CD8-positive, alpha-beta memory T cell (primary cell): Measurements from ENCODE around the gene SCO2. TPM values are rescaled to one million over a fixed set of nuclear protein-coding genes. Genes with fewer than 3 reads are reported as not detected.

ENCODE experiments used
- CTCF ChIA-PET: fragments of 350-600 bp; sonication (Branson Sonifier 250); formaldehyde crosslinking; loops from one replicate; lab custom pipeline; 2021; ENCODE audit warnings: antibody characterized with exemption; lab: Charles Lee
- POLR2A ChIA-PET: fragments of 350-600 bp; sonication (Branson Sonifier 250); formaldehyde crosslinking; loops from one replicate; lab custom pipeline; 2021; ENCODE audit warnings: antibody characterized with exemption; lab: Charles Lee
- DNase-seq, 5 donors: peaks; one replicate each; pipeline versions ENCODE4 v3.0.0 to v3.0.0-alpha.2; 2020 to 2022; ENCODE audit warnings: mixed read lengths in 1 of 5
- H3K27ac ChIP-seq: one replicate; pipeline ENCODE4 v1.7.0; 2013; ENCODE audit warnings: low read depth, mild to moderate bottlenecking, low read length, moderate library complexity
- H3K27me3 ChIP-seq: 2 replicates; pipeline ENCODE4 v1.7.0; 2013; ENCODE audit warnings: low read length, mild to moderate bottlenecking; ENCODE audit not compliant: insufficient read depth, poor library complexity, severe bottlenecking
- H3K36me3 ChIP-seq: 2 replicates; pipeline ENCODE4 v1.7.0; 2013; ENCODE audit warnings: mild to moderate bottlenecking, low read length, moderate library complexity; ENCODE audit not compliant: insufficient read depth
- H3K4me1 ChIP-seq: 2 replicates; pipeline ENCODE4 v1.7.0; 2013; ENCODE audit warnings: mild to moderate bottlenecking, low read length, moderate library complexity; ENCODE audit not compliant: insufficient read depth
- H3K4me3 ChIP-seq: 2 replicates; pipeline ENCODE4 v1.7.0; 2013; ENCODE audit warnings: mild to moderate bottlenecking, low read length
- H3K9me3 ChIP-seq: 2 replicates; pipeline ENCODE4 v1.7.0; 2013; ENCODE audit warnings: mild to moderate bottlenecking, low read length
- H3K27ac Mint-ChIP-seq, 8 donors: one replicate each; pipeline ENCODE4 v1.8.0; 2020 to 2021; ENCODE audit warnings: mixed read lengths in 8 of 8, mild to moderate bottlenecking in 6 of 8, inconsistent platforms in 3 of 8, moderate library complexity in 3 of 8
- H3K27me3 Mint-ChIP-seq, 2 donors: one replicate each; pipeline ENCODE4 v1.8.0; 2020 to 2021; ENCODE audit warnings: mixed read lengths in 2 of 2, mild to moderate bottlenecking in 1 of 2, moderate library complexity in 1 of 2
- H3K36me3 Mint-ChIP-seq, 3 donors: one replicate each; pipeline ENCODE4 v1.8.0; 2020 to 2021; ENCODE audit warnings: mixed read lengths in 3 of 3, inconsistent platforms in 1 of 3, mild to moderate bottlenecking in 1 of 3
- H3K4me1 Mint-ChIP-seq, 3 donors: one replicate each; pipeline ENCODE4 v1.8.0; 2020 to 2021; ENCODE audit warnings: mixed read lengths in 3 of 3, inconsistent platforms in 1 of 3, mild to moderate bottlenecking in 1 of 3
- H3K4me3 Mint-ChIP-seq, 7 donors: one replicate each; pipeline ENCODE4 v1.8.0; 2020 to 2021; ENCODE audit warnings: mixed read lengths in 7 of 7, mild to moderate bottlenecking in 6 of 7, moderate library complexity in 4 of 7, inconsistent platforms in 2 of 7
- H3K9me3 Mint-ChIP-seq, 5 donors: one replicate each; pipeline ENCODE4 v1.8.0; 2020 to 2022; ENCODE audit warnings: mixed read lengths in 5 of 5, mild to moderate bottlenecking in 3 of 5, moderate library complexity in 2 of 5, inconsistent platforms in 1 of 5
- polyA plus RNA-seq: library from polyadenylated mRNA; unstranded; fragments of 300-500 nt; fragmentation: Illumina TruSeq; gene quantifications from one replicate; pipeline ENCODE4 v1.2.3, GENCODE V29; 2021
- total RNA-seq, 2 experiments: library from RNA; stranded (reverse); gene quantifications; one replicate each; pipeline ENCODE4 v1.2.3, GENCODE V29; 2021

SCO2 gene
- total and polyA plus RNA-seq, 3 experiments from 2014 or later, result 2.4 to 6.5 (median 3.5) TPM

- Mint-ChIP-seq H3K27me3 (peaks cover 0 to 1% of the 10 kb centered on the region in 2 donors), H3K4me1 (peaks cover 17 to 32% (median 19%) of the 10 kb centered on the region in 3 donors), H3K27ac (peak within 1 kb of the TSS; percentile 93 to 100 (median 98)), H3K36me3 (peaks cover 0 to 33% (median 2%) of the 10 kb centered on the region in 3 donors), H3K4me3 (peak within 1 kb of the TSS; percentile 92 to 99 (median 94)), H3K9me3 (no peaks in the 10 kb centered on the region)
- POLR2A ChIA-PET, result interaction anchor here (0.6 to 3.3 kb wide), 17 partner anchors 10 to 316 kb away, joined by 3 to 93 read pairs (median 6); partner anchors contain the start of genes CHKB, HDAC10, KLHDC7B and SCO2
- peaks cover 11% of the 10 kb centered on the region for H3K36me3 ChIP-seq
- H3K4me1 ChIP-seq, result peaks cover 23% of the 10 kb centered on the region
- peak within 1 kb of the TSS; percentile 80 for H3K4me3 ChIP-seq
- peak; percentile 87 to 96 (median 92) for DNase-seq
- H3K9me3 ChIP-seq, result no peaks in the 10 kb centered on the region
- CTCF ChIA-PET, result interaction anchor here (0.6 to 8.7 kb wide), 10 partner anchors 9 to 265 kb away, joined by 3 to 91 read pairs (median 7); partner anchors contain the start of genes SCO2 and SYCE3
- peak within 1 kb of the TSS; percentile 88 for H3K27ac ChIP-seq
- H3K27me3 ChIP-seq, result no peaks in the 10 kb centered on the region
Observed at GRCh38 chr22:50507421-50507990, 17.9 kb downstream of the SCO2 start, which contains the start of gene LMF2. Gene LMF2, minus strand, starts transcription at chr22:50507702. Its CDS starts 27 bp downstream, at chr22:50507675.

- ChIA-PET CTCF (interaction anchor here (0.9 to 8.7 kb wide), 3 partner anchors 18 to 114 kb away, joined by 4 to 91 read pairs (median 20); partner anchors contain the start of gene SCO2), POLR2A (interaction anchor here (1.7 to 3.3 kb wide), 4 partner anchors 9 to 263 kb away, joined by 5 to 93 read pairs (median 8); partner anchors contain the start of genes SCO2 and SYCE3)
- Mint-ChIP-seq H3K9me3 (no peaks in the 10 kb centered on the region), H3K4me1 (peaks cover 12 to 28% (median 19%) of the 10 kb centered on the region in 3 donors), H3K27ac (peak overlapping the region; percentile 83 to 99 (median 92)), H3K36me3 (peaks cover 0 to 31% (median 0%) of the 10 kb centered on the region in 3 donors), H3K27me3 (no peaks in the 10 kb centered on the region), H3K4me3 (peak overlapping the region; percentile 89 to 99 (median 92))
- peak overlapping the region; percentile 80 for H3K4me3 ChIP-seq
- no peaks in the 10 kb centered on the region for H3K9me3 ChIP-seq
- H3K36me3 ChIP-seq, result peaks cover 11% of the 10 kb centered on the region
- peaks cover 23% of the 10 kb centered on the region for H3K4me1 ChIP-seq
- no peak for DNase-seq
- no peaks in the 10 kb centered on the region for H3K27me3 ChIP-seq
- peak overlapping the region; percentile 83 for H3K27ac ChIP-seq
Observed at GRCh38 chr22:50506611-50507420, 18.6 kb downstream of the SCO2 start.

GRCh38 chr22:50505776-50506610 lies 19.4 kb downstream of the SCO2 start:
- no peak overlapping the region for H3K27ac ChIP-seq
- DNase-seq, result no peak
- ChIA-PET CTCF (interaction anchor here (0.9 to 8.7 kb wide), 3 partner anchors 19 to 115 kb away, joined by 4 to 91 read pairs (median 4); partner anchors contain the start of gene SCO2), POLR2A (interaction anchor here (1.0 to 1.7 kb wide), 2 partner anchors 8 to 115 kb away, joined by 3 to 5 read pairs; no protein-coding TSS in a partner anchor)
- peaks cover 23% of the 10 kb centered on the region for H3K4me1 ChIP-seq
- Mint-ChIP-seq H3K27ac (no peak overlapping the region), H3K36me3 (peaks cover 0 to 31% (median 0%) of the 10 kb centered on the region in 3 donors), H3K27me3 (no peaks in the 10 kb centered on the region), H3K4me3 (peak overlapping the region; percentile 56 to 94 (median 92)), H3K9me3 (no peaks in the 10 kb centered on the region), H3K4me1 (peaks cover 12 to 28% (median 19%) of the 10 kb centered on the region in 3 donors)
- no peaks in the 10 kb centered on the region for H3K27me3 ChIP-seq
- no peak overlapping the region for H3K4me3 ChIP-seq
- H3K9me3 ChIP-seq, result no peaks in the 10 kb centered on the region
- peaks cover 11% of the 10 kb centered on the region for H3K36me3 ChIP-seq

GRCh38 chr22:50505276-50505775 lies 20.1 kb downstream of the SCO2 start:
- Mint-ChIP-seq H3K9me3 (no peaks in the 10 kb centered on the region), H3K27me3 (no peaks in the 10 kb centered on the region), H3K4me3 (peak overlapping the region in 4 of 7 donors; percentile 11 to 78 (median 43)), H3K27ac (no peak overlapping the region), H3K4me1 (peaks cover 12 to 28% (median 19%) of the 10 kb centered on the region in 3 donors), H3K36me3 (peaks cover 0 to 31% (median 0%) of the 10 kb centered on the region in 3 donors)
- CTCF ChIA-PET, result interaction anchor here (1.7 to 8.7 kb wide), 2 partner anchors 20 to 34 kb away, joined by 4 to 91 read pairs; partner anchors contain the start of gene SCO2
- H3K36me3 ChIP-seq, result peaks cover 11% of the 10 kb centered on the region
- no peak overlapping the region for H3K27ac ChIP-seq
- peaks cover 23% of the 10 kb centered on the region for H3K4me1 ChIP-seq
- POLR2A ChIA-PET, result interaction anchor here (1.0 kb wide), 1 partner anchor 116 kb away, joined by 3 read pairs; no protein-coding TSS in a partner anchor
- no peaks in the 10 kb centered on the region for H3K27me3 ChIP-seq
- no peaks in the 10 kb centered on the region for H3K9me3 ChIP-seq
- H3K4me3 ChIP-seq, result no peak overlapping the region
- DNase-seq, result no peak

- H3K36me3 Mint-ChIP-seq, result peaks cover 0 to 30% (median 0%) of the 10 kb centered on the region in 3 donors
- H3K27me3 Mint-ChIP-seq, result no peaks in the 10 kb centered on the region
- peaks cover 23% of the 10 kb centered on the region for H3K4me1 ChIP-seq
- no peak overlapping the region for H3K4me3 Mint-ChIP-seq
- H3K9me3 ChIP-seq, result no peaks in the 10 kb centered on the region
- no peak overlapping the region for H3K4me3 ChIP-seq
- H3K36me3 ChIP-seq, result peaks cover 11% of the 10 kb centered on the region
- no peaks in the 10 kb centered on the region for H3K9me3 Mint-ChIP-seq
- H3K27ac ChIP-seq, result no peak overlapping the region
- H3K27me3 ChIP-seq, result no peaks in the 10 kb centered on the region
- H3K27ac Mint-ChIP-seq, result no peak overlapping the region
- no peak for DNase-seq
- ChIA-PET CTCF (interaction anchor here (1.7 to 8.7 kb wide), 2 partner anchors 20 to 34 kb away, joined by 4 to 91 read pairs; partner anchors contain the start of gene SCO2), POLR2A (interaction anchor here (0.5 to 1.0 kb wide), 2 partner anchors 35 to 116 kb away, joined by 3 to 7 read pairs; no protein-coding TSS in a partner anchor)
- H3K4me1 Mint-ChIP-seq, result peaks cover 11 to 27% (median 18%) of the 10 kb centered on the region in 3 donors
Observed at GRCh38 chr22:50504369-50505211, 20.8 kb downstream of the SCO2 start.

- no peak overlapping the region for H3K27ac ChIP-seq
- H3K4me1 ChIP-seq, result peaks cover 14% of the 10 kb centered on the region
- H3K4me3 ChIP-seq, result no peak overlapping the region
- H3K36me3 Mint-ChIP-seq, result peaks cover 0 to 27% (median 0%) of the 10 kb centered on the region in 3 donors
- no peak overlapping the region for H3K4me3 Mint-ChIP-seq
- ChIA-PET POLR2A (no interaction called here), CTCF (interaction anchor here (0.9 to 1.1 kb wide), 2 partner anchors 22 to 117 kb away, joined by 4 to 5 read pairs; partner anchors contain the start of gene SCO2)
- no peaks in the 10 kb centered on the region for H3K9me3 Mint-ChIP-seq
- no peak for DNase-seq
- H3K36me3 ChIP-seq, result peaks cover 11% of the 10 kb centered on the region
- H3K27me3 ChIP-seq, result no peaks in the 10 kb centered on the region
- H3K9me3 ChIP-seq, result no peaks in the 10 kb centered on the region
- no peaks in the 10 kb centered on the region for H3K27me3 Mint-ChIP-seq
- no peak overlapping the region for H3K27ac Mint-ChIP-seq
- H3K4me1 Mint-ChIP-seq, result peaks cover 1 to 17% (median 8%) of the 10 kb centered on the region in 3 donors
Observed at GRCh38 chr22:50503475-50504145, 21.8 kb downstream of the SCO2 start.
